ENCODE results near the gene MCTP2. TPM values are rescaled to one million over a fixed set of nuclear protein-coding genes. Genes with fewer than 3 reads are reported as not detected.

The MCTP2 gene
- total RNA-seq, 4 donors from 2014 or later = 0.13 to 2.0 (median 0.43) TPM

GRCh38 chr15:94277485-94277884, 46.1 kb downstream of the MCTP2 start:
- TF ChIP-seq CTCF (IDR thresholded peaks at IDR 0.05 in 4 of 5, conservative IDR thresholded peaks at IDR 0.05 in 1 of 5) (no peak), POLR2A (IDR thresholded peaks at IDR 0.05) (no peak)
- H3K27ac ChIP-seq = no peak overlapping the region
- no peak for DNase-seq
- no peak for ATAC-seq
- no peak overlapping the region for H3K4me3 ChIP-seq
- no peaks in the 10 kb centered on the region for H3K27me3 ChIP-seq
- intact Hi-C loops (cut with DNase I; ENCODE audit: low total_unique reads) (no loop called here), in situ Hi-C loops (cut with MboI; ENCODE audit: low sequenced_read_pairs in 4 of 4) (no loop called here)
- no peaks in the 10 kb centered on the region for H3K4me1 ChIP-seq
- H3K9me3 ChIP-seq = no peaks in the 10 kb centered on the region
- no peaks in the 10 kb centered on the region for H3K36me3 ChIP-seq

DNA sequence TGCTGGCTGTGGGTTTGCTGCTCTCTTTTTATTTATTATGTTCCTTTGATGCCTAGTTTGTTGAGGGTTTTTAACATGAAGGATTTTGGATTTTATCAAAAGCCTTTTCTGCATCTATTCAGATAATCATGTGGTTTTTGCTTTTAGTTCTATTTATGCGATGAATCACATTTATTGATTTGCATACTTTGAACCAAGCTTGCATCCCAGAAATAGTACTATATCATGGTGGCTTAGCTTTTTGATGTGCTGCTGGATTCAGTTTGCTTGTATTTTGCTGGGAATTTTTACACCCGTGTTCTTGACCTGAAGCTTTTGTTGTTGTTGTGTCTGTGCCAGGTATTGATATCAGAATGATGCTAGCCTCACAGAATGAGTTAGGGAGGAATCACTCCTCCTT, 48.4 kb downstream of the MCTP2 start:
- Histone ChIP-seq H3K4me1 (no peaks in the 10 kb centered on the region), H3K9me3 (no peaks in the 10 kb centered on the region), H3K4me3 (no peak overlapping the region), H3K27me3 (no peaks in the 10 kb centered on the region), H3K36me3 (no peaks in the 10 kb centered on the region), H3K27ac (no peak overlapping the region)
- TF ChIP-seq CTCF (IDR thresholded peaks at IDR 0.05 in 4 of 5, conservative IDR thresholded peaks at IDR 0.05 in 1 of 5) = no peak
- no peak for TF ChIP-seq POLR2A (IDR thresholded peaks at IDR 0.05)
- intact Hi-C loops (cut with DNase I; ENCODE audit: low total_unique reads) = no loop called here
- ATAC-seq (no peak), DNase-seq (no peak)
- in situ Hi-C loops (cut with MboI; ENCODE audit: low sequenced_read_pairs in 4 of 4) = no loop called here

- no peak for TF ChIP-seq CTCF (IDR thresholded peaks at IDR 0.05 in 4 of 5, conservative IDR thresholded peaks at IDR 0.05 in 1 of 5)
- TF ChIP-seq POLR2A (IDR thresholded peaks at IDR 0.05) = no peak
- Histone ChIP-seq H3K27ac (no peak overlapping the region), H3K4me3 (no peak overlapping the region), H3K4me1 (no peaks in the 10 kb centered on the region), H3K9me3 (no peaks in the 10 kb centered on the region), H3K36me3 (no peaks in the 10 kb centered on the region), H3K27me3 (no peaks in the 10 kb centered on the region)
- DNase-seq (no peak), ATAC-seq (no peak)
- intact Hi-C loops (cut with DNase I; ENCODE audit: low total_unique reads) = no loop called here
- in situ Hi-C loops (cut with MboI; ENCODE audit: low sequenced_read_pairs in 4 of 4) = no loop called here
Measured at GRCh38 chr15:94280301-94280700, 48.9 kb downstream of the MCTP2 start.

- no peaks in the 10 kb centered on the region for H3K9me3 ChIP-seq
- no peak for ATAC-seq
- in situ Hi-C loops (cut with MboI; ENCODE audit: low sequenced_read_pairs in 4 of 4) = no loop called here
- intact Hi-C loops (cut with DNase I; ENCODE audit: low total_unique reads) = no loop called here
- H3K4me3 ChIP-seq = no peak overlapping the region
- no peak for DNase-seq
- no peaks in the 10 kb centered on the region for H3K27me3 ChIP-seq
- no peaks in the 10 kb centered on the region for H3K36me3 ChIP-seq
- H3K4me1 ChIP-seq = no peaks in the 10 kb centered on the region
- TF ChIP-seq POLR2A (IDR thresholded peaks at IDR 0.05) = no peak
- TF ChIP-seq CTCF (IDR thresholded peaks at IDR 0.05 in 4 of 5, conservative IDR thresholded peaks at IDR 0.05 in 1 of 5) = no peak
- H3K27ac ChIP-seq = no peak overlapping the region
Measured at GRCh38 chr15:94282269-94283250, 51.2 kb downstream of the MCTP2 start.

Data from gastrocnemius medialis (tissue), 4 donors.